GM03348 (cell line): ENCODE data around the gene PNO1.
"Not testable (repeated sequence)": the region's sequence is repeated elsewhere in the genome, so short reads cannot be mapped to it uniquely, and the experiment has no call there.

ENCODE experiments used
- DNase-seq: peaks from one replicate; pipeline ENCODE4 v3.0.0; 2012; ENCODE audit warnings: low spot score

Gene PNO1

GRCh38 chr2:68157002-68157401 lies 686 bp upstream of the PNO1 start:
- DNase-seq = peak; percentile 54

- DNase-seq = no peak
Observed at GRCh38 chr2:68158134-68158447, 403 bp downstream of the PNO1 start.

GRCh38 chr2:68163641-68164040 lies 6.0 kb downstream of the PNO1 start:
- no peak for DNase-seq

- no peak for DNase-seq
Observed at GRCh38 chr2:68167186-68167585, 9.5 kb downstream of the PNO1 start.

GRCh38 chr2:68169308-68169707 lies 11.6 kb downstream of the PNO1 start:
- no peak for DNase-seq

- no peak for DNase-seq
Observed at GRCh38 chr2:68171146-68171545, 13.5 kb downstream of the PNO1 start.

GRCh38 chr2:68171684-68172083 lies 14.0 kb downstream of the PNO1 start:
- DNase-seq = no peak

GRCh38 chr2:68172521-68172920 lies 14.8 kb downstream of the PNO1 start:
- DNase-seq = no peak

- no peak for DNase-seq
Observed at GRCh38 chr2:68172990-68173700, 15.5 kb downstream of the PNO1 start.

GRCh38 chr2:68175210-68175609 lies 17.5 kb downstream of the PNO1 start:
- DNase-seq = not testable (repeated sequence)

- DNase-seq = no peak
Observed at GRCh38 chr2:68176657-68177056, 19.0 kb downstream of the PNO1 start.

- DNase-seq = no peak
Observed at GRCh38 chr2:68177541-68177940, 19.9 kb downstream of the PNO1 start.

GRCh38 chr2:68178432-68178831 lies 20.7 kb downstream of the PNO1 start:
- no peak for DNase-seq

GRCh38 chr2:68178954-68179627 lies 21.4 kb downstream of the PNO1 start:
- no peak for DNase-seq

GRCh38 chr2:68182902-68183301 lies 25.2 kb downstream of the PNO1 start:
- DNase-seq = no peak

GRCh38 chr2:68185541-68186164 lies 28.0 kb downstream of the PNO1 start:
- peak; percentile 10 for DNase-seq

GRCh38 chr2:68187329-68187728 lies 29.6 kb downstream of the PNO1 start:
- DNase-seq = no peak

GRCh38 chr2:68188831-68189230 lies 31.1 kb downstream of the PNO1 start:
- DNase-seq = no peak

GRCh38 chr2:68189991-68190784 lies 32.5 kb downstream of the PNO1 start:
- no peak for DNase-seq

GRCh38 chr2:68190991-68191731 lies 33.5 kb downstream of the PNO1 start:
- peak; percentile 21 for DNase-seq

GRCh38 chr2:68193144-68193543 lies 35.5 kb downstream of the PNO1 start:
- no peak for DNase-seq

GRCh38 chr2:68193787-68194372 lies 36.2 kb downstream of the PNO1 start:
- peak; percentile 41 for DNase-seq
